HUES64 (cell line): ENCODE data around the gene USP7.
"Not testable (repeated sequence)": the region's sequence is repeated elsewhere in the genome, so short reads cannot be mapped to it uniquely, and the experiment has no call there.

ENCODE experiments used
- H3K27ac ChIP-seq: 2 replicates; pipeline ENCODE4 v1.7.0; 2013; ENCODE audit warnings: low read depth, low read length, inconsistent platforms
- H3K27me3 ChIP-seq: 2 replicates; pipeline ENCODE4 v1.6.1; 2013; ENCODE audit warnings: mild to moderate bottlenecking, low read length; ENCODE audit not compliant: insufficient read depth
- H3K36me3 ChIP-seq: 2 replicates; pipeline ENCODE4 v1.6.1; 2013; ENCODE audit warnings: mild to moderate bottlenecking, low read length; ENCODE audit not compliant: insufficient read depth
- H3K4me1 ChIP-seq: 2 replicates; pipeline ENCODE4 v1.6.1; 2013; ENCODE audit warnings: mild to moderate bottlenecking, low read length, moderate library complexity; ENCODE audit not compliant: insufficient read depth
- H3K4me3 ChIP-seq: 2 replicates; pipeline ENCODE4 v1.5.1; 2013; ENCODE audit warnings: mild to moderate bottlenecking, low read length, moderate library complexity
- H3K9ac ChIP-seq: 2 replicates; pipeline ENCODE4 v1.6.1; 2013; ENCODE audit warnings: mild to moderate bottlenecking, low read depth, low read length
- H3K9me3 ChIP-seq: 2 replicates; pipeline ENCODE4 v1.6.1; 2013; ENCODE audit warnings: low read depth, low read length; ENCODE audit not compliant: insufficient read depth
- WGBS: fragments of 150-250, 120-280 bp; methylation state at CpG from one replicate; pipeline ENCODE4 v1.1.7; 2013; ENCODE audit warnings: missing lambda C conversion rate; 5-methylcytosine and 5-hydroxymethylcytosine counted together

USP7 gene

DNA sequence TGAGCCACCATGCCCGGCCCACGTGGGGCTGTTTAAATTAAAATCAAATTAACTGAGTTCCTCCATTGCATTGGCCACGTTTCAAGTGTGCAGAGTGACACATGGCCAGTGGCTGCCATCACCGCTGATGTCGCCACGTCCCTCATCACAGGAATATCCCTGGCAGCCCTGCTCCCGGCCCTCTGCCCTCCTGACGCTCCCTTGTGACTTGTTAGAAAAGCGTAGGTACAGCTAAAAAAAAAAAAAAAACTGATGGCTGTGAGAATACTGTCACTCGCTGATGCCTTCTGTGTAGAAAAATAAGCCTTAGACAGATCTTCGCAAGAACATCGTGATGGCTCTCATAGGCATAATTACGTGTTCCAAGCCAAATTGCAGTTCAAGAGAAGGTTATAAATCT is 116.6 kb downstream of the USP7 start:
- H3K27me3 ChIP-seq = no peaks in the 10 kb centered on the region
- H3K36me3 ChIP-seq = peaks cover 48% of the 10 kb centered on the region
- no peaks in the 10 kb centered on the region for H3K9me3 ChIP-seq
- no peak overlapping the region for H3K9ac ChIP-seq
- H3K4me1 ChIP-seq = no peaks in the 10 kb centered on the region
- no peak overlapping the region for H3K4me3 ChIP-seq
- no peak overlapping the region for H3K27ac ChIP-seq
- 94% methylated on average over 13 of the region's 13 CpGs for WGBS

DNA sequence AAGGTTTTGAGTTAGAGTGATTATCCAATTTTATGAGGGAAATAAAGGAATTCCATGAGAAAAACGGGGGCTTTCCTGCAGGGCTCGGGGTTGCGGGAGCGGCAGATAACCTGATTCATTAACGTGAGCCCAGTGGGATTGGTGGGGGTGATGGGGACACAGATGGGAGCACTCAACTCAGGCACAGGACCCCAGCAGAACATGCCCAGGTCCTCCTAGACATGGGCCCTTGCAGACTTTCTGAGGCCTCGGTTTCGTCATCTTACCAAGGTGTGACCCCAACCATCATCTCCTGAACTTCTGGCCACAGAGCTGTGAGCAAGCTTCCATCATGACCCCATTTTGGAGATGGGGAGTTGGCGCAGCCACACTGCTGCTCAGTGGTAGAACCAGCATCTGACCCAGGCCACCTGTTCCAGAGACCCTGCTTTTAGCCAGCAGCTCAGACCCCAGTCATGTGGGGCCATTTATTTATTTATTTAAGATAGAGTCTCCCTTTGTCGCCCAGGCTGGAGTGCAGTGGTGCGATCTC is 117.2 kb downstream of the USP7 start:
- H3K4me1 ChIP-seq = no peaks in the 10 kb centered on the region
- H3K9me3 ChIP-seq = no peaks in the 10 kb centered on the region
- no peak overlapping the region for H3K27ac ChIP-seq
- 86% methylated on average over 10 of the region's 10 CpGs for WGBS
- no peaks in the 10 kb centered on the region for H3K27me3 ChIP-seq
- no peak overlapping the region for H3K4me3 ChIP-seq
- peaks cover 41% of the 10 kb centered on the region for H3K36me3 ChIP-seq
- no peak overlapping the region for H3K9ac ChIP-seq

DNA sequence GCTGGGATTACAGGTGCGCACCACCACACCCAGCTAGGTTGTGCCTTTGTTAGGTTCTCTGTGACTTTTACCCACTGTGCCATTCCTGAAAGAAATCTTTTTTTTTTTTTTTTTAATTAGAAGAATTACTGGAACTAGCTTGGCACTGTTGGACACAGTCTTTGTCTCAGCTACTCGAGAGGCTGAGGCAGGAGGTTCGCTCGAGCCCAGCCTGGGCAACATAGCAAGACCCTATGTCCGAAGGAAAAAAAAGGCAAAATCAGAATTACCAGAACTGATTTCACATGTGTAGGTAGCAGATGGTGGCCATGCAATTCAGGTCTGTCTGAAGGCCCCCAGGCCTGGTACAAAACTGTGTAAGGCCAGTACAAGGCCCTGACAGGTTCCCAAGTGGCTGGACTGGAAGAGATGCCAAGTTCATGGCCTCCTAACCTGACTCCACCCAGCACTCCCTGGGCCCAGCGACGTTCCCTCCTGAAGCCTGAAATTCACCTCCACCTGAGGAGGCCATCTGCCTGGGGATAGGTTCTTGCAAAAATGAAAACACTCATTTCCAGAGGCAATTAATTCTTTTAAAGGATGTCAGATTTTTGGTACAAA is 117.9 kb downstream of the USP7 start:
- H3K9me3 ChIP-seq = no peaks in the 10 kb centered on the region
- no peaks in the 10 kb centered on the region for H3K27me3 ChIP-seq
- H3K4me3 ChIP-seq = no peak overlapping the region
- H3K27ac ChIP-seq = no peak overlapping the region
- 93% methylated on average over 7 of the region's 7 CpGs for WGBS
- H3K4me1 ChIP-seq = no peaks in the 10 kb centered on the region
- H3K36me3 ChIP-seq = peaks cover 38% of the 10 kb centered on the region
- no peak overlapping the region for H3K9ac ChIP-seq

DNA sequence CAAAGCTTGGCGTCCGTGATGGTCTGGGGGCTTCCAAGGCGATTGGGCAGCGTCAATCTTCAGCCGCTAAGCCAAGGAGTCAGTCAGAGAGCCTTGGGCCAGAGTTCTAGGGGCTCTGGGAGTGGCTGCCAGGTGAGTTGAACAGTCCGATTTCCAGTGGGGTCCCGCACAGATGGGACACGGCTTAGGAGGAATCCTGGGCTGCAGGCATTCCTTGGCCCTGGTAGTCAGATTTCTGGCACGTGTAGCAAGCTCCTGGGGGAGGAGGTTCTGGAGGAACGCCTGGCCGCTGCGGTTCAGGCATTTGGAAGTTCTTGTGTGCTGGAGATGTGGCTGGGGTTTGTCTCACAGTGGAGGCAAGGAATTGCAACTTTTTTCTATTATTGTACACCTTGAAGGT is 120.4 kb downstream of the USP7 start:
- H3K9ac ChIP-seq, H3K27me3 ChIP-seq, H3K4me1 ChIP-seq, H3K27ac ChIP-seq, H3K4me3 ChIP-seq, H3K9me3 ChIP-seq: not testable (repeated sequence)
- H3K36me3 ChIP-seq = peaks cover 13% of the 10 kb centered on the region
- 97% methylated on average over 5 of the region's 12 CpGs for WGBS
